NCI-H2081 treated with DMSO at 0.1 percent for 48 hours (cell line): Measurements from ENCODE around the gene GATD1.
"Not testable (repeated sequence)": the region's sequence is repeated elsewhere in the genome, so short reads cannot be mapped to it uniquely, and the experiment has no call there.

ENCODE experiments used
- DNase-seq: peaks from one replicate; lab custom pipeline; 2025; lab: John Stamatoyannopoulos, UW

GATD1 gene

DNA sequence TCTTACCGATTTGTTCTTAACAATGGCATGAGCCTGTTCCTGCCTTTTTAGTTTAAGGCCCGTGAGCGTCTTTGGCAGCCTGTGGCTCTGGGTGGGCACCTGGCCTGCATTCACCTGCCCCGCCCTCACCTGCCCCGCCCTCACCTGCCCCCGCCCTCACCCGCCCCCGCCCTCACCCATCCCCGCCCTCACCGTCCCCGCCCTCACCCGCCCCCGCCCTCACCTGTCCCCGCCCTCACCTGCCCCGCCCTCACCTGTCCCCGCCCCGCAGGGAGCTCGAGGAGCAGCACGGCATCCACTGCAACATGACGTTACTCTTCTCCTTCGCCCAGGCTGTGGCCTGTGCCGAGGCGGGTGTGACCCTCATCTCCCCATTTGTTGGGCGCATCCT, 14.2 kb downstream of the GATD1 start:
- no peak for DNase-seq

DNA sequence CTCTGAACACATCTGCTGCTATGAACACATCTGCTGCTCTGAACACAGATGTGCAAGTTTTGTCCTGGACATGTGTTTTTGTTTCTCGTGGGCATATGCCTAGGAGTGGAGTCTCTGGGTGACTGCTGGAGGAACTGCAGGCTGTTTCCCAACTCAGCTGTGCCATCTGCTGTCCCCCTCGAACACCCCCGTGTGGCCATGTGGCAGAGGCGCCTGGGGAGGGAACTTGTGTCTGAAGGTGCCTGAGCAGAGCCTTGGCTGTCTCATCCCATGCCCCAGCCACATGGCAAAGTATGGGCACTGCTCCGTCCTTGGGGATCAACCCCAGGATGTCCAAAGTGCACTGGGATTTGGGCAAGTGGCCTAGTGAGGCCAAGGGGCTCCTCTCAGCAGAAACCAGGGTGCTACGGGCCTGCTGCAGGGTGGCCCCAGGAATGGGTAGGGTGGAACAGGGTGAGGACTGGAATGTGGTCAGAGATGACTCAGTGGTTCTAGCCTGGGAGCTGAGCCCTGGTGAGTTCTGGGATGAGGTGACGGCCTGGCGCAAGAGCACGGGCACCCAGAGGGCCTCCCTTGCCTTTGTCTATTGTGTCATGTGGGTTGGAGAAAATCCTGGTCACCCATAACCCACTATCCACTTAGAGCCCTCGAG, 14.7 kb downstream of the GATD1 start:
- no peak for DNase-seq

DNA sequence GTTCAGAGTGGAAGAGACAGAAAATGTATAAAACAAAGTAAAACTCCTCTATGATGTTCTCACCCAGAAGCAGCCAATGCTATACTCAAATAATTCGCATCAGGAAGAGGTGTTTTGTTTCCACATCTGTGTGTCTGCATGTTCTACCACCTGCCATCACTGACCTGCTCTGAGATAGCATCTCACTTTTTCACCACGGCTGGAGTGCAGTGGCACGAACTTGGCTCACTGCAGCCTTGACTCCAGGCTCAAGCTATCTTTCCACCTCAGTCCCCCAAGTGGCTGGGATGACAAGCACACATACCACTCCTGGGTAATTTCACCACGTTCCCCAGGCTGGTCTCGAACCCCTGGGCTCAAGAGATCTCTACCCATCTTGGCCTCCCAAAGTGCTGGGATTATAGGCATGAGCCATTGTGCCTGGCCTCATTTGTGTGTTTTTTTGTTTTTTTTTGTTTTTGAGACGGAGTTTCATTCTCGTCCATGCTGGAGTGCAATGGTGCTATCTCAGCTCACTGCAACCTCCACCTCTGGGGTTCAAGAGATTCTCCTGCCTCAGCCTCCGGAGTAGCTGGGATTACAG, 15.7 kb downstream of the GATD1 start:
- DNase-seq, result no peak

DNA sequence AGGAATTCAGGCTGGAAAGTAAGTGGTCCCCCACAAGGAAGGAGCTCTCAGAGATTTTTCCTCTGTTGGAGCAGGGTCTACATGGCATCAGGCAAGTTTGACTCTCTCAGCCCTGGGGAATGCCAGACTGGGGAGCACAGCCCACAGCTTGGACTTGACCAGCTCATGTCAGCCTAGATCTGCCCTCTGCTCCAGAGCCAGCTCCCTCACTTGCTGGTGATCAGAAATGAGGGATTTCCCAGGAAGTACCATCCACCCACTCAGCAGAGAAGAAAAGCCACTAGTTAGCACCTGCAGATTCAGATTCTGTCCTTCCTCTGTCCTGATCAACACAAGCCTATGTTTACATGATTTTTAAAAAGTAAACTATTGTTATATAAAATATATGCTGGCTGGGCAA, 17.1 kb downstream of the GATD1 start:
- DNase-seq, result no peak

DNA sequence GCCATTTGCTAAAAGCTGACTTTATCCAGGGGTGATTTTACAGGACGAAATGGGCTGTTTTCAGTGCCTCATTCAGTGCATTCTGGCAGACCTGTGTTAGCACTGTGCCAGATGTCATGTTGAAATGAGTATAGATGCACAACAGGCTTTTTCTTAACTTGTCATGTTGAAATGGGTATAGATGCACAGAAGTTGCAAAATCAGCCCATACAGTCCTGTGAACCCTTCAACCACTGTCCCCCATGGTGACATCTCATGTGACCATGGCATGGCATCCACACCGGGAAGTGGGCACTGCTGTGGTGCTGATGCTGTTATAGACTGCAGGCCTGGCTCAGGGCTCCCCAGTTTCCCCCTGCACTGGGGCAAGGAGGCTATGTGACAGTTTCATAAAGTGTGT, 27.6 kb downstream of the GATD1 start:
- DNase-seq, result no peak

DNA sequence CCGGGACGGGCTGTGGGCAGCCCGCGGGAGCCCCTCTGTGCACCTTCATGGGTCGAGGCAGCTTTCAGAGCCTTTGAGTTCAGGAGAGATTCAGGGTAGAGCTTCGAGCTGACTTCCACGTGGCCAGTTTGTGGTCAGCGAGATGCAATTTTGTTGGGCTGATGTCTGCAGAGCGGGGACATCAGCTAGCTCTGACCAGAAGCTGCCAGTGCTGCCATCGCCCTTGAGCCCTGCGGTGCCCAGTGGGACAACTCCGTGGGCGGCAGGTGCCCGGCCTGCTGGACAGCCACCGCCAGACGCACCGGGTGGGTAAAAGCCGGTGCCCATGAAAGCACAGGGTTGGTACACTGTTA, 29.3 kb downstream of the GATD1 start:
- DNase-seq, result no peak

DNA sequence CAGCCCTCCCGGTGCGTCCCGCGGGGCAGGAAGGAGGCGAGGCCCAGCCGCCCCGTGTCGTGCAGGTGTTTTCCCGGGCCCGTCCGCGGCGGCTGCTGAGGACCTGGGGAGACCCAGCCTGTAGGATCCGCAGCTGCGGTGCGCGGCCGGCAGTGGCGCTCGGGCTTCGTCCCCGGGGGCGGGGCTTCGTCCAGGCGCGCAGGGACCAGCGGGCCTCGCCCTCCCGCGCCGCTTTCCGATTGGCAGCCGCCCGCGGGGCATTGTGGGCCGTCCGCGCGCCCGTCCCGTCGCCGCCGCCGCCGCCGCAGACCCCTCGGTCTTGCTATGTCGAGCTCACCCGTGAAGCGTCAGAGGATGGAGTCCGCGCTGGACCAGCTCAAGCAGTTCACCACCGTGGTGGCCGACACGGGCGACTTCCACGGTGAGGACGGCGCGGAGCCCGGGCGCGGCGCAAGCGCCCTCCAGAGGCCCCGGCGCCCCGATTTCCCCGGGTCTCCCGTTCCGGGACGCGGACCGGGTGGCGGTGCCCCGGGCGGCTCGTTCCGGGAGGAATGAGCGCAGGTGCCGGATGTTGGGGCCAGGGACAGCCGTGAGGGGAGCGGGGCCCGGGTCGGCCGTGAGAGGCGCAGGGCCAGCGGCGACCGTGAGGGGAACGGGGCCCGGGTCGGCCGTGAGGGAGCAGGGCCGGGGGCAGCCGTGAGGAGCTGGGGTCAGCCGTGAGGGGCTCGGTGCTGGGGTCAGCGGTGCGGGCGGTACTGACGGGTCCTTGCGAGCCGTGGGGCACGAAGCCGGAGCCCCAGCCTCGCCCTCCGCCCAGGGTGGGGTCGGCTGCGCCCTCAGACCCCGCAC, 29.9 kb downstream of the GATD1 start, which contains the start of gene TALDO1:
Gene TALDO1, plus strand, starts transcription at position 307 of the 849 bp plus-strand sequence. Its CDS starts 18 bp downstream, at position 325.
- DNase-seq, result peak; percentile 61

DNA sequence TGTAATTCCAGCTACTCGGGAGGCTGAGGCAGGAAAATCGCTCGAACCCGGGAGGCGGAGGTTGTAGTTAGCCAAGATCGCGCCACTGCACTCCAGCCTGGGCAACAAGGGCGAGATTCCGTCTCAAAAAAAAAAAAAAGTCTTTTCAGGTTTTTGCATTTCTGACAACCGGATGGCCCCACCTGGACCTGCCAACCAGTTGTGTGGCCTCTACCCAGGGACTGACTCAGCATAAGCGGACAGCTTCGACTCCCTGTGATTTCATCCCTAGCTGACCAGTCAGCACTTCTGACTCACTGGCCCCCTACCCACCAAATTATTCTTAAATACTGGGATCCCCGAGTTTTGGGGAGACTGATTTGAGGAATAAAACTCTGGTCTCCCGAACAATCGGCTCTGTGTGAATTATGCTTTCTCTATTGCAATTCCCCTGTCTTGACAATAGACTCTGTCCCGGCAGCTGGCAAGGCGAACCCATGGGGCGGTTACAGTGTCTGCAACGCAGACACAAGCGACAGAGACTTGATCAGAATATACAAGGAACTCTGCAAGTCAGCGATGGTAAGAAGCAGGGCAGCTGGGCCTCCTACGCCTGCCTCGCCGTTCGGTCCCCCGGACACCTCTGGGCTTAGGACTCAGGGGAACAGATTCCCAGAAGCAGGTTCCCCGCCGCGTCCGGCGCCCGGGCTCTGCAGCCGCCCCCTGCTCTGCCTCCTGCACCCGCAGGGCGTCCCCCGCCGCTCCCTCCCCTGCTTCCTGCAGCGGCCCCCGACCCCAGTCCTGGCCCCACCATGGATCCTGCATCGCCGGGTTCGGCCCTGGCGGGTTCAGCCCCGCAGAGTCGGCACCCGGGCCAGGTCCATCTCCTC, 30.8 kb downstream of the GATD1 start:
- no peak for DNase-seq

DNA sequence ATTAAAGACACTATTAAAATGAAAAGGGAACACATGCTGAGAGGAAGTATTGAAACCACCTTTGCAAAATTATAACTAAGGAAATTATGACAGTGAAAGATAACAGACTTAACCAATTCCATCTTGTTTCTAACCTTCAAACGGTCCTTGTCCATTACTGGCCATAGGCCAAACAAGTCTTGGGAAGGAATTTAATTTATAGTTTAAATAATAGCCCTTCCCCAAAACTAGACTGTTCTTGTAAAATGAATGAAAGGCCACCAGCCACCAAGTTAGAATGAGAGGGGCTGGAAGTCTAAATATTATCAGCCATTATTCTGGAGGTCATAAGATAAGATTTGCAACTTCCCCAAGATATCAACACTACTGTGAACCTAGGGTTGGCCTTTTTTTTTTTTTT, 31.9 kb downstream of the GATD1 start:
- DNase-seq, result no peak

DNA sequence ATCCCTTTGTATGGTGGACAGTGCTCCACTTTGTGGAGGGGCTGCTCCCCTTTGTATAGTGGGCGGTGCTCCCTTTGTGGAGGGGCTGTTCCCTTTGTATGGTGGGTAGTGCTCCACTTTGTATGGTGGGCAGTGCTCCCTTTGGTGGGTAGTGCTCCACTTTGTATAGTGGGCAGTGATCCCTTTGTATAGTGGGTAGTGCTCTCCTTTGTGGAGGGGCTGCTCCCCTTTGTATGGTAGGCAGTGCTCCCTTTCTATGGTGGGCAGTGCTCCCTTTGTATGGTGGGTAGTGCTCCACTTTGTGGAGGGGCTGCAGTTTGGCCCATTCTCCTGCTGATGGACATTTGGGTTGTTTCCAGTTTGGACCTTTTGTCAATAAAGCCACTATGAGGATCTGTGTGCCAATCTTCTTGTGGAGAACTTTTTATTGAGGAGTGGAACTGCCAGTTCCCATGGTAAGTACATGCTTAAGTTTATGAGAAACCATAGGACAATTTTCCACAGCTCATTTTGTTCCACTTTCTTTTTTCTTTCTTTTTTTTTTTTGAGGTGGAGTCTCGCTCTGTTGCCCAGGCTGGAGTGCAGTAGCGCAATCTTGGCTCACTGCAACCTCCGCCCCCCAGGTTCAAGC, 34.6 kb downstream of the GATD1 start:
- DNase-seq, result no peak

DNA sequence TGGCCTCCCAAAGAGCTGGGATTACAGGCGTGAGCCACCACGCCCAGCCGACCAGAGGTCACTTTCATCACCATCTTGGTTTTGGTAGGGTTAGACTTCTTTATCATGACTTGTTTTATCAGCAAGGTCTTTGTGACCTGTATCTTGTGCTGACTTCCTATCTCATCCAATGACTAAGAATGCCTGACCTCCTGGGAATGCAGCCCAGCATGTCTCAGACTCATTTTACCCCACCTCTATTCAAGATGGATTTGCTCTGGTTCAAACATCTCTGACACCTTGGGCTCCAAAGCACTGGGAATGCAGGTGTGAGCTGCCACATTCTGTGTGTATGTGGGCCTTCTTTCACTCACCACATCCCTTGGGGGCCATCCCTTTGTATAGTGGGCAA, 35.1 kb downstream of the GATD1 start:
- no peak for DNase-seq

DNA sequence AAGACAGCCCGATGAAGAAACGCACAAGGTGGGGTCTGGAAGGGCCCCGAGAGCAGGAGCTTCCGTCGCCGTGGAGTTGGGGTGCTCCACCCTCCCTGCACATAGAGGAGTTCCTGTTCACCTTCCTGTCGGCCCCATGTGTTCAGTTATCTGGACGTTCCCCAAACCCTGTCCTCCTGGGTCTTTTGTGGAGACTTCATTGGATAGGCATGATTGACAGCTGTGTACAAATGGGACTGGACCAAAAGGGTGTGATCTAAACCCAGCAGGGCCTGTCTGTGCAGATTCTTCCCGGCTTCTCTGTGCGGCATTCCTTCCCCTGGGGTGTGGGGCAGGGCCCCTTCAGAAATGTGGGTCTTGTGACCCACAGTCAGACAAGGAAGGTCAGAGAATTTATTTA, 39.4 kb downstream of the GATD1 start:
- DNase-seq, result not testable (repeated sequence)

DNA sequence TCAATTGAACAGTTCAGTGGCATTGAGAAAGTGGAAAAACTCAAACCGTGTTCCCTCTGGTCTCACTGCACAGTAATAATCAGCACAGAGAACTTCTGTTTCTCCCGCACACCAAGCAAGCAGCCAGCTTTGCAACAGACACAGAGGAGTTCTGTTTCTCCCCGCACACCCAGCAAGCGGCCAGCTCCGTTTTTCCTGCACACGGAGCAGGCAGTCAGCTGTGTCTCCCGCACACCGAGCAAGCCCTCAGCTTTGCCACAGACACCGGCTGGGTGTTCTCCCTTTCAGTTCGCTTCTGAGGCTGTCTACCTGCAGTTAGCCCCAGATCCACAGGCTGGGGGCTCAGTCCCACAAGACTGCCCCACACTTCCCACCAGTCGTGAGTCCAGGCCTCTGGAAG, 39.9 kb downstream of the GATD1 start:
- no peak for DNase-seq

DNA sequence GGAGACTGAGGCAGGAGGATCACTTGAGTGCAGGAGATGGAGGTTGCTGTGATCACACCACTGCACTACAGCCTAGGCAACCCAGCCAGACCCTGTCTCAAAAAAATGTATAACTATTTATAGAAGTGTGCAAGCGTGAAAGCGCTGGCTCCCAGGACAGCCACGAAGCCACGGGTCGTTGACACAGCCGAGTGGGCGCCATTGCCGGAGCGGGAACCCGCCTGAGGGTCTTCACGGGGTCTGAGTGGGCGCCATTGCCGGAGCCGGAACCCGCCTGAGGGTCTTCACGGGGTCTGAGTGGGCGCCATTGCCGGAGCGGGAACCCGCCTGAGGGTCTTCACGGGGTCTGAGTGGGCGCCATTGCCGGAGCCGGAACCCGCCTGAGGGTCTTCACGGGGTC, 42.7 kb downstream of the GATD1 start:
- not testable (repeated sequence) for DNase-seq

DNA sequence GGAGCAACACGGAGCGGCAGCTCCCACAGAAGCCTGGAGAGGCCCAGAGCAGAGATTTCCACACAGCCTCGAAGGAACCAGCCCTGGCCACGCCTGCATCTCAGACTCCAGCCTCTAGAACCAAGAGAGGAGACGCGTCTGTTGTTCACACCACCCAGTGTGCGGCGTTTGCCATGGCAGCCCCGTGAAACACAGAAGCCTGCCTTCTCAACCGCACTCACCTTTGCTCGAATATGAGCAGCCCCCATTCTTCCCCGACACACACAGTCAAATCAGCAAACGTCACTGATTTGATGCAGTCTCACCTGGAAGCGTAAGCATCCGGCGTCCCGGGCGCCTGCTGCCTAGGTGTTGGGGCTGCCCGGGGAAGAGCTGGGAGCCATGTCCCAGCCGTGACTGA, 44.2 kb downstream of the GATD1 start:
- no peak for DNase-seq

DNA sequence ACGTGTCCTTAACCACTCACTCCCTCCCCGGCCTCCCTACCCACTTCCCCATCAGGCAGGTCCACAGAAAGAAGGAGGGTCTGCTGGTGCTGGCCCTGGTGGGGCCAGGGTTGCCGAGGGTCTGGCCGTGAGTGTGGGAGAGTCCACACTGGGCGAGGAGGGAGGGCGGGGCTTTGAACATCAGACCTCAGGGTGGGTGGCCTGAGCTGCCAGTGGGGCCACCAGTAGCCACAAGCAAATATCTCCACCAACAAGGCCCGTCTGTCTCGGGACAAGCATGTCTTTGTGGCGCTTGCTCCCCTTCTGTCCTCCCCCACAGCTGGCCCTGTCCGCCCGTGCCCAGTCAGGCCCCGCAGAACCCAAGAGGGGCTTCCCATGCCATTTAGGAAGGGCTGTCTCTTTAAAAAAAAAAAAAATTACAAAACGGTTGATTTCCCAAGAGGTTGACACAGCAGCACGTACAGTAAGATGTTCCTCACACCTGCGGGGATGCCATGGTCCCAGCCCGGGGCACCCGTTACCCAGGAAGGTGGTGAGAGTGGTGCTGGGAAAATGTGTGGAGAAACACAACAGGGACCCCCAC, 47.7 kb downstream of the GATD1 start:
- no peak for DNase-seq

DNA sequence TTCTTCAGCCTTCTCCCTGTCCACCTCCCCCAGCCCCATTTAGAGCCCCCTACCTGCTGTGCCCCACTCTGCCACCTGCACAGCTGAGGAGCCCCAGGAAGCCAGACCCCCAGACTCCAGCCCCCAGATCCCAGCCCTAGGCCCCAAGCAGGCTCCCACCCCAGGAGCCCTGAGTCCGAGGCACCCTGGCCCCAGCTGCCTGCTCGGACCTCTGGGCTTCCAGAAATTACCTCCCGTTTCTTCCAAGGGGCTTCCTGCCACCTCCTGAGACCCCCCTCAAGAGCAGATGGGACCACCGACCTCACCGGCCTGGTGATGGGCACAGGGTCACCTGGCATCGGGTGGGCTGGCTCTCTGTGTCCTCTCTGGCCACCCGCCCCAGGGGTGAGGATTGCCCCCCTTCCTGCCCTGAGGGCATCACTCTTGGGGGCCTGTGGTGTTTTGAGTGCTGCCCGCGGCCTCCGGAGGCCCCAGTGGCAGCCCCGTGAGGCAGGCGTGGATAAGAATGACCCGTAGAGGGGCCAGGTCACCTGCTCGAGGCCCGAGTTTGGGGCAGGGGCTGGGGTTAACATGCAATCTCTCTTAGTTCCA, 48.3 kb downstream of the GATD1 start:
- no peak for DNase-seq

DNA sequence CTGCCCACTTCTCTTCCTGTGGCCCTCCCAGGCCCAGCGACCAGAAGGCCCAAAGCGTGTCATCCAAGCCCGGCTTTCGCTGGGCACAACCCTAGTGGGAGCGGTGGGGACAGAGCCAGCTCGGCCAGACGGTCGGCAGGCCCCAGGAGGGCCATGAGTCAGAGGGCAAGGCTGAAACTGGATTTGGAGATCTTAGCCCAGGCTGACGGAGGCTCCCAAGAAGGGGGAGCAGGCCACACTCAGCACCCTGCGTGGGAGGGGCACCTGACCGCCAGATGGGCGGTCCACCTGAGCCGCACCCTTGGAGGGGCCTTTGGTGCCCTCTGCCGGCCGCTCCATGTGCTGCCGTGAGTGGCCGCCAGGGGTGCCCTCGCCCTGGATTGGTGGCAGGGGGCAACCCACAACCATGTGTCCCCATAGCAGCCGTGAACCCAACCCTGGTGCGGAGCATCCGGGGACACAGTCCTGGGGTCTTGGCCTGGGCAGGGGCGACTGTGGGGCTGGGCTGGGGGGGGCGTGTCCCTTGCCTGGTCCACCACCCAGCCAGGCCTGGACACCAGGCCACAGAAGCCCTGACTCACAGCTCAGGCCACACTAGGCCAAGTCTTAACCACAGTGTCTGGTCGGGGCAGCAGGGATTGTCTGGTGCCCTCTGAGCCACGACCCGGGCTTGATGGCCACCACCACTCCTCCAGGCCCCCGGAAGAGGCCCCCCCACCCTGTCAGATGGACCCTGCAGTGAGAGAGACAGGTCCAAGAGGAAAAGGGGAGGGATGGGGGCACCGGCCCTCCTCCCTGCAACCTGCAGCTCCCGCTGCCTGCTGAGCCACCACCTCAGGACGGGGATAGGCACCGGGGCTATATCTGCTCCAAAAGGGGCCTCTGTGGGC, 49.2 kb downstream of the GATD1 start:
- DNase-seq, result no peak

DNA sequence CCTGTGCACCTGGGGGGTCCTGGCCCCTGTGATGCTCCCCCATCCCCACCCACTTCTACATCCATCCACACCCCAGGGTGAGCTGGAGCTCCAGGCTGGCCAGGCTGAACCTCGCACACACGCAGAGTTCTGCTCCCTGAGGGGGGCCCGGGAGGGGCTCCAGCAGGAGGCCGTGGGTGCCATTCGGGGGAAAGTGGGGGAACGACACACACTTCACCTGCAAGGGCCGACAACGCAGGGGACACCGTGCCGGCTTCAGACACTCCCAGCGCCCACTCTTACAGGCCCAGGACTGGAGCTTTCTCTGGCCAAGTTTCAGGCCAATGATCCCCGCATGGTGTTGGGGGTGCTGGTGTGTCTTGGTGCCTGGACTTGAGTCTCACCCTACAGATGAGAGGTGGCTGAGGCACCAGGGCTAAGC, 50.0 kb downstream of the GATD1 start:
- no peak for DNase-seq
